HEK293 (cell line): ENCODE measurements around the gene BTBD9.

ENCODE experiments used
- YY1 ChIP-seq: fragments of 450-650 bp; formaldehyde crosslinking; IDR thresholded peaks from 2 replicates; pipeline ENCODE4 v1.5.1; 2018; ENCODE audit warnings: missing biosample characterization, missing genetic modification characterization
- TF ChIP-seq, protein P1 (sequence below): fragments of 450-650 bp; formaldehyde crosslinking; IDR thresholded peaks from 2 replicates; pipeline ENCODE4 v1.5.1; 2016; ENCODE audit warnings: missing biosample characterization, missing genetic modification characterization

DNA sequence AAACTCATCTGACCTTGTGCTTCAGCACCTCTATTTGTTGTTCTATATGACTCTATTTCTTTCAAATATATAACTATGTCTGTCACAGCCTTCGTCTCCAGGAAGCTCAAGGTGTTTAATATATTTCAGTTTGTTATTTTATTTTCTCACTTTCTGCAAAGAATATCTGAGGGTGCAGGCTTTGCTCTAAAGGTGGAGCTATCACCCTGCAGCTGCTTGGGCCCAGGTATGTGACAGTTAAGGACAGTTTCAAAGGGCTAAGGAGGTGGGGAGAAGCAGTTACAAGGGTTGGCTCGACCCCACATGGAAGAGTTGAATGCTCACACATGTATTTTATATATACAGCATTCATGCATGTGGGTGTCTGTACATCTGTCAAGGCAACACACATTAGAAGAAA is 405.6 kb downstream of the BTBD9 start:
- TF ChIP-seq, protein P1, sequence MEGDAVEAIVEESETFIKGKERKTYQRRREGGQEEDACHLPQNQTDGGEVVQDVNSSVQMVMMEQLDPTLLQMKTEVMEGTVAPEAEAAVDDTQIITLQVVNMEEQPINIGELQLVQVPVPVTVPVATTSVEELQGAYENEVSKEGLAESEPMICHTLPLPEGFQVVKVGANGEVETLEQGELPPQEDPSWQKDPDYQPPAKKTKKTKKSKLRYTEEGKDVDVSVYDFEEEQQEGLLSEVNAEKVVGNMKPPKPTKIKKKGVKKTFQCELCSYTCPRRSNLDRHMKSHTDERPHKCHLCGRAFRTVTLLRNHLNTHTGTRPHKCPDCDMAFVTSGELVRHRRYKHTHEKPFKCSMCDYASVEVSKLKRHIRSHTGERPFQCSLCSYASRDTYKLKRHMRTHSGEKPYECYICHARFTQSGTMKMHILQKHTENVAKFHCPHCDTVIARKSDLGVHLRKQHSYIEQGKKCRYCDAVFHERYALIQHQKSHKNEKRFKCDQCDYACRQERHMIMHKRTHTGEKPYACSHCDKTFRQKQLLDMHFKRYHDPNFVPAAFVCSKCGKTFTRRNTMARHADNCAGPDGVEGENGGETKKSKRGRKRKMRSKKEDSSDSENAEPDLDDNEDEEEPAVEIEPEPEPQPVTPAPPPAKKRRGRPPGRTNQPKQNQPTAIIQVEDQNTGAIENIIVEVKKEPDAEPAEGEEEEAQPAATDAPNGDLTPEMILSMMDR (tag by site-specific recombination), result no peak
- no peak for TF ChIP-seq YY1 (tag by site-specific recombination)
